ENCODE results near the gene TYMP.
"Not testable (repeated sequence)": the region's sequence is repeated elsewhere in the genome, so short reads cannot be mapped to it uniquely, and the experiment has no call there.

The TYMP gene

DNA sequence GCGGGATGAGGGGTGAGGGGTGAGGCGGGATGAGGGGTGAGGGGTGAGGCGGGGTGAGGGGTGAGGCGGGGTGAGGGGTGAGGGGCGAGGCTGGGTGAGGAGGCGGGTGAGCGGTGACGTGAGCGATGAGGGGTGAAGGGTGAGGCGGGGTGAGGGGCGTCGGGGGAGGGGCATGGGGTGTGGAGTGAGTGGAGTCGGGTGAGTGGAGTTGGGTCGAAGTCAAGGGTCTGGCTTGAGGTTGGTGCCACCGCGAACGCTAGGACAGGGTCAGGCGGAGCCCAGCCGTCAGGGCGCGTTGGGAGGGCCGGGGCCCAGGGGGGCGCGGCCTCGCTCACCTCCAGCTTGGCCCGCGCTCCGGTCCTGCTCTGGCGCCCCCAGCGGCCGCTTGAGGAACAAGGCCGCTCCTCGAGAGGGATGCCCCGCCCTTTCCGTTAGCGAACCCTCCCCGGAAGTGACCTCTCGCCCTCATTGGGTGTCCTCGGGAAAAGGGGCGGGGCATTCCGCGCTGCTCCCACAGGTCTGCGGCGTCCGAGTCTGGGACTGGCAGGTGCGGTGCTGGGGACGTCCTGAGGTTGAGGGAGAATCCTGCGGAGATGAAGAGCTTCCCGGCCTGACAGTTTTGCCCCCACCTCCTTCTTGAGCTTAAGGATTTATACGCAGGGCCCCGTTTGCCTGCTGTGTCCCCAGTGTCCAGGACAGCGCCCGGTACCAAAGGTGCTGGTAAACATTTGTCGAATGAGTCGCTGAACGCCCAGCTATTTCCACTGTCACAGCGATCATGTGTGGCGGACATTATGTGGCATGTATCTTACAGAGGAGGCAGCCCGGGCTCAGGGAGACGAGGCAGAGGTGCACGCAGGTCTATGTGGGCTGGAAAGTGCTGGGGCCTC lies 33.0 kb upstream of the TYMP start, which contains the start of gene SYCE3:
SYCE3 (minus strand) TSS at position 397 of the 890 bp plus-strand sequence. CDS start 6,514 bp downstream, outside the sequence.
- peak; percentile 81 for DNase-seq

- DNase-seq = no peak
Measured at GRCh38 chr22:50561401-50562358, 31.9 kb upstream of the TYMP start.

DNA sequence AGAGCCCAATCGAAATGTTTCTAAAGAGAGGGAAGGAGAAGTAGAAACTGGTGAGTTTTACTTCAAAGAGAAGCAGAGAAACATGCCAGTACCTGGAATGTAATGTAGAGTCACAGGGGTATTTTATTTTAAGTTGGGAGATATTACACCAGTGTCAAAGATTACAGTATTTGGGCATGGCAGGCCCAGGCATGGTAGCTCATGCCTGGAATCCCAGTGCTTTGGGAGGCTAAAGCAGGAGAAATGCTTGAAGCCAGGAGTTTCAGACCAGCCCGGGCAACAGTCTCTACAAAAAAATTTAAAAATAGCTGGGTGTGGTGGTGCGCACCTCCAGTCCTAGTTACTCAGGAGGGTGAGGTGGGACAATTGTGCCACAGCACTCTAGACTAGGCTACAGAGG lies 30.2 kb upstream of the TYMP start:
- DNase-seq = no peak

GRCh38 chr22:50556703-50557102 lies 26.9 kb upstream of the TYMP start:
- no peak for DNase-seq

GRCh38 chr22:50553310-50553709 lies 23.5 kb upstream of the TYMP start:
- no peak for DNase-seq

- DNase-seq = no peak
Measured at GRCh38 chr22:50551160-50551752, 21.4 kb upstream of the TYMP start.

DNA sequence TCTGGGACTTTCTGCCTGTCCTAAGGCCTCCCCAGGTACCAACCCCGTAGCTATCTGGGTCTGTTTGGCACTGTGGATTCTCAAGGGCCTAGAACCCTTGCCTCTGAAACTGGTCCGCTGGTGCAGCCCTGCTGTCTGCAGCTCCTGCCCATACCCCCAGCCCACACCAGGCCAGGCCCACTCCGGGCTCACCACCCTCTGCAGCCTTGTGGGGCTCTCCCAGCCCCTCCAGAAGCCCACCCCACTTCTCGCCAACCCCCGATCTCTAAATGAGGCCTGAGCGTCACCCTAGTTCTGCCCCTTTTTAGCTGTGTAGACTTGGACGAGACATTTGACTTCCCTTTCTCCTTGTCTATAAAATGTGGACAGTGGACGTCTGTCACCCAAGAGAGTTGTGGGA lies 20.6 kb upstream of the TYMP start:
- DNase-seq = no peak

- DNase-seq = no peak
Measured at GRCh38 chr22:50548921-50549790, 19.3 kb upstream of the TYMP start.

- DNase-seq = no peak
Measured at GRCh38 chr22:50548040-50548920, 18.5 kb upstream of the TYMP start.

- DNase-seq = no peak
Measured at GRCh38 chr22:50547263-50547985, 17.6 kb upstream of the TYMP start.

DNA sequence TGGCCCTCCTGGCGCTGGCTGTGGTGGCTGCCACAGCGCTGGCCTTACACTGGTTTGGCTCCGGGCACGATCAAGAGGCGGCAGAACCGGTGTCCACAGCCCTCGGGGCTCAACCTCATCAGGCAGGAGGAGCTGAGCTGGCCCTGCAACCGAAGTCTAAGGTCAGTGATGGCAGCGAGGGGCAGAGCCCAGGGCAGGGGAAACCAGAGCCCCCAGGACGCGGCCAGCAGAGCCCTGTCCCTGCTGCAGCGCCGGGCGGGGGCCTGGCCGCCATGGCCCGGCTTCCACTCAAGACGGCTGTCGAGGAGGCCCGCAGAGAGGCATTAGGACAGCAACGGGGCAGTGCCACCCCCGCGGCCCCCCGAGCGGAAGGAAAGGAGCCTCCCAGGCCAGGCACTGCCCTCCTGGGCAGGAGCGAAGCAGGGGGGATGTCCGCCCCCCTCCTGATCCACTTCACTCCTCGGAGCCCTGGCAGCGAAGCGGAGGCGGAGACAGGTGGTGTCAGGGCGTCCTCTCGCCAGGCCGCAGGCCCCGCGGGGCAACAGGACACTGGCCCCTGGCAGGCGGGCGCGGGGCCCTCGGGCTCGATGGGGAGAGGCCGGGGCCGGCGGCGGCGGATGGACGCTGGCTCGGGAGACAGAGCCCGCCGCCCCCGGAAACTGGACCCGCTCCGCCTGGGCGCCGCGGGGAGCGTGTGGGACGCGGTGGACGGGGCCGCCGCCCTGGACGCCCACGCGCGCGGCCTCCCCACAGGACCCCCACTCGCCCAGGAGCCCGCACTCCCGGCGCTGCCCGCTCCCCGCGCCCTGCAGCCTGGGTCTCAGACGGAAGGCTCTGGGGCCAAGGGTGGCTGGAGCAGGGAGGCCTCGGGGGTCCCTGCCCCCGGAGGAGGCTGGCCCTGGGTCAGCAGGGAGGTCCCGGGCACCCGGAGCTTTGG lies 16.8 kb upstream of the TYMP start:
- DNase-seq = no peak

DNA sequence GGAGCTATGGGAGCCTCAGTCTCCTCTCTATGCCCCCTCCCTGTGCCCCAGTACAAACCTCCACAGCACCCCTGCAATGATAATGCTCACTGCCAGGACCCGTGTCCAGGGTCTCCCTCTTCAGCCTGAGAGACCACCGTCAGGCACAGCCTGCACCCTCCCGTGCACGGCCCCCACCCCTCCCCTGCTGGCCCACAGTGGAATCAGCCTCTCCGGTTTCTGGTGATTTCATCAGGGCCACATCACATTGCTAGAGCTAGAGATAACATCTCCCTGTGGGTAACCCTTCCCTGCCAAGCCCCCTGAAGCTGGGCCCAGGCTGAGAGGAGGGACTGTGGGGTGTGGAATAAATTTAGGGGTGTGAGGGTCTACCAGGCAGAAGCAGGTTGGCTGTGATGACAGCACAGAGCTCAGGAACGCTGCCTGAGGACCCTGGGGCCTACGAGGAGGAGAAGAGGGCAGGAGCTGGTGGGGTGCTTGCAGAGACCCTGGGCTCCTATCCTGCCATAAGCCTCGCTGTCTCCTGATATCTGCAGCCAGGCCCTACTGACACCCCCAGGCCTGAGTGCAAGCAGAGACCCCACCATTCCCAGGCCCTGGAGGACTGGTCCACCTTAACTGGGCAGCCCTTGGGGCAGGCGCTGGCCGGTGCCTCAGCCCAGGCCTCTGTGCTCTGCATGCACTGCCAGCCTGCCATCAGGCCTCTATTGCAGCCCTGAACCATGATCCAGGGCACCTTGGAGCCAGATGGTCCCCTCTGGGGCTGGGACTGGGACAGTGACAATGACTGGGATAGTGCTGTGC lies 15.9 kb upstream of the TYMP start, which contains the start of gene KLHDC7B:
KLHDC7B (plus strand) TSS at position 378 of the 804 bp plus-strand sequence; CDS start at position 723, 345 bp downstream.
- no peak for DNase-seq

- DNase-seq = no peak
Measured at GRCh38 chr22:50544746-50545253, 15.0 kb upstream of the TYMP start.

DNA sequence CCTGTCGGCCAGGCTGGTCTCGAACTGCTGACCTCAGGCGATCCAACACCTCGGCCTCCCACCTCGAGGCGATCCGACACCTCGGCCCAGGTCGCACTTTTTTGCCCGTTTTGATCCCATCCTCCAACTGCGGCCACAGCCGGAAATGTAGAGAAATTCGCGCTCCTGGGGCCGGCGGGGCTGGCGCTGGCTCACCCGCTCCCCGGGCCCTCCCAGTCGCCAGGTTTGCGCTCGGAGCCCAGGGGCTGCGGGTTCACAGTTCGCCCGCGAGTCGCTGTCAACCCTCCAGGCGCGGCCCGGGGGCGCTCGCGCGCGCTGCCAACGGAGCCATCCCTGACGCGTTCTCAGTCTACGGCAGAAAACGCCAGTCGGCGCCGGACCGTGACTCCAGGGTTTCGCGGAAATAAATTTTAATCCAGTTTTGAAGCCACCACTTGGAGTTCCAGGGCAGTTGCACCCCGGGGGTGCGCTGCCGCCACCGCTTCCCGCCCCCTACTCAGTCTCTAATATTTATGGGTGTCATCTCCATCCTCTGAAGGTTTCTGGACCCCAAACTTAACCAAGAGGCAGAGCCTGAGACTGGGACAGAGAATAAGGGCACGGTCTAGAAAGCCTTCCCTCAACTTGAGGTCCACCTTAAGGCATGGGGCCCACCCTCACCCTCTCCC lies 14.4 kb upstream of the TYMP start:
- DNase-seq = no peak

DNA sequence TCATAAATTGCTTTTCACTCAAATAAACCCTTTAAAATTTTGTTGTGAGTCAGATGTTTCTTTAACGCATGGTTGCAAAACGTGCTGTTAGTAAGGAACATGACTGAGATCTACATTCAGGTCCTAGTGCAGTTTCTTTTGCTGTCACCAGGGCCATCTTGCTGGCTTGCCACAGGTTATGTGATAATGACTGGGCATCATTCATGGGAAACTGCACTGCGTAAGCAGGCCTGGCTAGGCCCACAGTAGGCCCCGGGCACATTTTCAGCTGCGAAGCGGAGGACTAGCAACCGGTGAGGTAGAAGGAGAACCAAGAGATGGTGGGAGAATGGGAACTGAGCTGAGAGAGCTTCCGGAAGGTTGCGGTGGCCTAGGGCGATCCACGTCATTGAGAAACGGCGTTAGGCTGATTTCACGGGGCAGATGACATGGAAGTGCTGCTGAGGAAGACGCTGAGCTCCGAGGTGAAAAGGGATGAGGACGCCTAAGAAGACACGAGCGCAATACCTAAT lies 12.7 kb upstream of the TYMP start:
- no peak for DNase-seq

DNA sequence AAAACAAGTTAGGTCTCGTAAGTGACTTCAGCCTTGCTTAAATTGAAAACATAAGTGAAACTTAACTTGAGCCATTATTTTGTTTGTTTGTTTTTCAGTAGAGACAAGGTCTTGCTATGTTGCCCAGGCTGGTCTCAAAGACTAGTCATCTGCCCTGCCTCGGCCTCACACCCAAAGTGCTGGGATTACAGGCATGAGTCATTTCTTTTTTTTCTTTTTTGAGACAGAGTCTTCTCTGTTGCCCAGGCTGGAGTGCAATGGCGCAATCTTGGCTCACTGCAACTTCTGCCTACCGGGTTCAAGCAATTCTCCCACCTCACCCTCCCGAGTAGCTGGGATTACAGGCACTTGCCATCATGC lies 11.8 kb upstream of the TYMP start:
- not testable (repeated sequence) for DNase-seq

DNA sequence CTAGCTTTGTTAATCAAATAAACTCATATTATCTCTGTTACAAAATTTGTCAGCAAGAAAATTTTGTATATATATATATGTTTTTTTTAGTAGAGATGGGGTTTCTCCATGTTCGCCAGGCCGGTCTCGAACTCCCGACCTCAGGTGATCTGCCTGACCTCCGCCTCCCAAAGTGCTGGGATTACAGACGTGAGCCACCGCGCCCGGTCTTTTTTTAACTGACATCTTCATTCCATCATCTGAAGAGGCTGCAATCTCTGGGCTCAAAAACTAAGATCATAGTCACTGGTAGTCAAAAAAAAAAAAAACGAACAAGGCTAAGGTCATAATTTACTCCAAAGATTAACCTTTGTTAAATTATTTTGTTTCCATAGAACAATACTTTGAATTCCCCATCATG lies 10.6 kb upstream of the TYMP start:
- no peak for DNase-seq

All from DMS 273 treated with DMSO at 0.1 percent for 48 hours (cell line).